Brain microvascular endothelial cell (primary cell): Measurements from ENCODE around the gene E2F8.

Experiments
- DNase-seq: peaks from one replicate; pipeline ENCODE4 v3.0.0-alpha.2; 2020
- H3K27ac ChIP-seq: fragments of 250-450 bp; sonication (Bioruptor Pico); 2 replicates; pipeline ENCODE4 v1.5.1; 2020; ENCODE audit warnings: mild to moderate bottlenecking, moderate library complexity
- H3K27me3 ChIP-seq: fragments of 250-450 bp; sonication (Bioruptor Pico); replicated peaks from 2 replicates; pipeline ENCODE4 v1.5.1; 2020; ENCODE audit warnings: mild to moderate bottlenecking
- H3K36me3 ChIP-seq: fragments of 250-450 bp; sonication (Bioruptor Pico); replicated peaks from 2 replicates; pipeline ENCODE4 v1.5.1; 2020; ENCODE audit warnings: mild to moderate bottlenecking
- H3K4me3 ChIP-seq: 2 replicates; pipeline ENCODE4 v1.5.1; 2011; ENCODE audit warnings: low read depth, mild to moderate bottlenecking, control low read depth, low read length, moderate library complexity
- CTCF ChIP-seq: IDR thresholded peaks from 2 replicates; pipeline ENCODE4 v1.5.1; 2011; ENCODE audit warnings: low read depth, mild to moderate bottlenecking, moderate library complexity, low read length, control low read depth, inconsistent platforms; ENCODE audit errors: missing control alignments
- in situ Hi-C: cut with HindIII; loops from 2 replicates; pipeline ENCODE4 v1.10.0; 2017; ENCODE audit warnings: low sequenced_read_pairs, low pct_ligation_motif_present

E2F8 gene

GRCh38 chr11:19216709-19217374 lies 23.9 kb downstream of the E2F8 start:
- Histone ChIP-seq H3K4me3 (no peak overlapping the region), H3K27me3 (no peaks in the 10 kb centered on the region), H3K27ac (no peak overlapping the region), H3K36me3 (no peaks in the 10 kb centered on the region)
- in situ Hi-C loops = no loop called here
- no peak for DNase-seq
- no peak for TF ChIP-seq CTCF

GRCh38 chr11:19216021-19216420 lies 24.7 kb downstream of the E2F8 start:
- in situ Hi-C loops = no loop called here
- no peak for DNase-seq
- no peak for TF ChIP-seq CTCF
- no peaks in the 10 kb centered on the region for H3K36me3 ChIP-seq
- H3K4me3 ChIP-seq = no peak overlapping the region
- H3K27me3 ChIP-seq = no peaks in the 10 kb centered on the region
- no peak overlapping the region for H3K27ac ChIP-seq

GRCh38 chr11:19209617-19210370 lies 31.0 kb downstream of the E2F8 start:
- Histone ChIP-seq H3K27ac (no peak overlapping the region), H3K4me3 (no peak overlapping the region), H3K27me3 (no peaks in the 10 kb centered on the region), H3K36me3 (no peaks in the 10 kb centered on the region)
- in situ Hi-C loops = no loop called here
- no peak for DNase-seq
- no peak for TF ChIP-seq CTCF

- H3K27me3 ChIP-seq = no peaks in the 10 kb centered on the region
Measured at GRCh38 chr11:19208959-19209546, 31.7 kb downstream of the E2F8 start.

GRCh38 chr11:19208181-19208580 lies 32.6 kb downstream of the E2F8 start:
- DNase-seq = no peak
- H3K4me3 ChIP-seq = no peak overlapping the region
- TF ChIP-seq CTCF = no peak
- no peaks in the 10 kb centered on the region for H3K36me3 ChIP-seq
- in situ Hi-C loops = no loop called here
- no peak overlapping the region for H3K27ac ChIP-seq
- H3K27me3 ChIP-seq = no peaks in the 10 kb centered on the region

More at GRCh38 chr11:19208959-19209546, 31.7 kb downstream of the E2F8 start:
- in situ Hi-C loops = no loop called here
- TF ChIP-seq CTCF = no peak
- DNase-seq = no peak
- Histone ChIP-seq H3K4me3 (no peak overlapping the region), H3K27ac (no peak overlapping the region), H3K36me3 (no peaks in the 10 kb centered on the region)
